ENCODE data around the gene ZNF385A. TPM values are rescaled to one million over a fixed set of nuclear protein-coding genes. Genes with fewer than 3 reads are reported as not detected.
A peak's percentile ranks its signal among the peaks of the same experiment; 100 is the strongest.

Gene ZNF385A
- total RNA-seq, 1 donor from 2014 or later, result 15.6 TPM

- Mint-ChIP-seq H3K27ac (ENCODE audit: unreplicated experiment) (peak overlapping the region; percentile 57), H3K9me3 (ENCODE audit: unreplicated experiment) (no peaks in the 10 kb centered on the region), H3K36me3 (ENCODE audit: low read depth, unreplicated experiment) (peaks cover 24% of the 10 kb centered on the region), H3K4me1 (ENCODE audit: unreplicated experiment) (peaks cover 64% of the 10 kb centered on the region), H3K4me3 (ENCODE audit: unreplicated experiment) (peak overlapping the region; percentile 79), H3K27me3 (ENCODE audit: unreplicated experiment) (peaks cover 15% of the 10 kb centered on the region)
- no peak for DNase-seq (ENCODE audit: low spot score)
- TF ChIP-seq CTCF (IDR thresholded peaks at IDR 0.05; ENCODE audit: unreplicated experiment), result no peak
These were observed 30.8 kb upstream of the ZNF385A start for GRCh38 chr12:54415221-54415929.

- peaks cover 56% of the 10 kb centered on the region for H3K4me1 Mint-ChIP-seq (ENCODE audit: unreplicated experiment)
- H3K9me3 Mint-ChIP-seq (ENCODE audit: unreplicated experiment), result no peaks in the 10 kb centered on the region
- peak overlapping the region; percentile 94 for H3K27ac Mint-ChIP-seq (ENCODE audit: unreplicated experiment)
- peaks cover 12% of the 10 kb centered on the region for H3K27me3 Mint-ChIP-seq (ENCODE audit: unreplicated experiment)
- H3K4me3 Mint-ChIP-seq (ENCODE audit: unreplicated experiment), result peak overlapping the region; percentile 79
- TF ChIP-seq CTCF (IDR thresholded peaks at IDR 0.05; ENCODE audit: unreplicated experiment), result no peak
- DNase-seq (ENCODE audit: low spot score), result no peak
- peaks cover 28% of the 10 kb centered on the region for H3K36me3 Mint-ChIP-seq (ENCODE audit: low read depth, unreplicated experiment)
These were observed 29.0 kb upstream of the ZNF385A start for GRCh38 chr12:54413284-54414190.

GRCh38 chr12:54412786-54413185 is 28.3 kb upstream of the ZNF385A start:
- peaks cover 9% of the 10 kb centered on the region for H3K27me3 Mint-ChIP-seq (ENCODE audit: unreplicated experiment)
- no peak for TF ChIP-seq CTCF (IDR thresholded peaks at IDR 0.05; ENCODE audit: unreplicated experiment)
- H3K36me3 Mint-ChIP-seq (ENCODE audit: low read depth, unreplicated experiment), result peaks cover 29% of the 10 kb centered on the region
- H3K4me1 Mint-ChIP-seq (ENCODE audit: unreplicated experiment), result peaks cover 56% of the 10 kb centered on the region
- DNase-seq (ENCODE audit: low spot score), result no peak
- peak overlapping the region; percentile 78 for H3K4me3 Mint-ChIP-seq (ENCODE audit: unreplicated experiment)
- no peaks in the 10 kb centered on the region for H3K9me3 Mint-ChIP-seq (ENCODE audit: unreplicated experiment)
- peak overlapping the region; percentile 94 for H3K27ac Mint-ChIP-seq (ENCODE audit: unreplicated experiment)

- TF ChIP-seq CTCF (IDR thresholded peaks at IDR 0.05; ENCODE audit: unreplicated experiment), result no peak
- no peak for DNase-seq (ENCODE audit: low spot score)
- Mint-ChIP-seq H3K4me3 (ENCODE audit: unreplicated experiment) (peak overlapping the region; percentile 78), H3K4me1 (ENCODE audit: unreplicated experiment) (peaks cover 55% of the 10 kb centered on the region), H3K27me3 (ENCODE audit: unreplicated experiment) (peaks cover 6% of the 10 kb centered on the region), H3K36me3 (ENCODE audit: low read depth, unreplicated experiment) (peaks cover 29% of the 10 kb centered on the region), H3K9me3 (ENCODE audit: unreplicated experiment) (no peaks in the 10 kb centered on the region), H3K27ac (ENCODE audit: unreplicated experiment) (no peak overlapping the region)
These were observed 27.8 kb upstream of the ZNF385A start for GRCh38 chr12:54412348-54412747.
